Effector memory CD8-positive, alpha-beta T cell (primary cell): ENCODE data around the gene KDM3A.

ENCODE experiments used
- ATAC-seq: fragments of 150-1000 bp; cut with Tn5 transposase; replicated peaks from 2 replicates; pipeline ENCODE4 v1.10.0; 2021; ENCODE audit warnings: mild to moderate bottlenecking, moderate library complexity
- DNase-seq, 3 experiments: peaks; one replicate each; pipeline ENCODE4 v3.0.0; 2021
- H3K27ac Mint-ChIP-seq, 2 donors: one replicate each; pipeline ENCODE4 v1.8.0; 2022; ENCODE audit warnings: mild to moderate bottlenecking in 2 of 2, mixed read lengths in 2 of 2, moderate library complexity in 2 of 2
- H3K27me3 Mint-ChIP-seq, 2 donors: one replicate each; pipeline ENCODE4 v1.8.0; 2022; ENCODE audit warnings: mixed read lengths in 2 of 2
- H3K36me3 Mint-ChIP-seq: one replicate; pipeline ENCODE4 v1.8.0; 2022; ENCODE audit warnings: mild to moderate bottlenecking, moderate library complexity, mixed read lengths; ENCODE audit not compliant: insufficient read depth
- H3K4me1 Mint-ChIP-seq, 2 donors: one replicate each; pipeline ENCODE4 v1.8.0; 2022; ENCODE audit warnings: low read depth in 2 of 2, mixed read lengths in 2 of 2
- H3K4me3 Mint-ChIP-seq, 2 donors: one replicate each; pipeline ENCODE4 v1.8.0; 2022; ENCODE audit warnings: mild to moderate bottlenecking in 2 of 2, mixed read lengths in 2 of 2, moderate library complexity in 2 of 2
- H3K9me3 Mint-ChIP-seq, 2 donors: one replicate each; pipeline ENCODE4 v1.8.0; 2022; ENCODE audit warnings: mixed read lengths in 2 of 2
- total RNA-seq, 9 experiments: gene quantifications; one replicate each; lab custom pipeline; 2026; lab: John Stamatoyannopoulos, UW

Gene KDM3A, protein sequence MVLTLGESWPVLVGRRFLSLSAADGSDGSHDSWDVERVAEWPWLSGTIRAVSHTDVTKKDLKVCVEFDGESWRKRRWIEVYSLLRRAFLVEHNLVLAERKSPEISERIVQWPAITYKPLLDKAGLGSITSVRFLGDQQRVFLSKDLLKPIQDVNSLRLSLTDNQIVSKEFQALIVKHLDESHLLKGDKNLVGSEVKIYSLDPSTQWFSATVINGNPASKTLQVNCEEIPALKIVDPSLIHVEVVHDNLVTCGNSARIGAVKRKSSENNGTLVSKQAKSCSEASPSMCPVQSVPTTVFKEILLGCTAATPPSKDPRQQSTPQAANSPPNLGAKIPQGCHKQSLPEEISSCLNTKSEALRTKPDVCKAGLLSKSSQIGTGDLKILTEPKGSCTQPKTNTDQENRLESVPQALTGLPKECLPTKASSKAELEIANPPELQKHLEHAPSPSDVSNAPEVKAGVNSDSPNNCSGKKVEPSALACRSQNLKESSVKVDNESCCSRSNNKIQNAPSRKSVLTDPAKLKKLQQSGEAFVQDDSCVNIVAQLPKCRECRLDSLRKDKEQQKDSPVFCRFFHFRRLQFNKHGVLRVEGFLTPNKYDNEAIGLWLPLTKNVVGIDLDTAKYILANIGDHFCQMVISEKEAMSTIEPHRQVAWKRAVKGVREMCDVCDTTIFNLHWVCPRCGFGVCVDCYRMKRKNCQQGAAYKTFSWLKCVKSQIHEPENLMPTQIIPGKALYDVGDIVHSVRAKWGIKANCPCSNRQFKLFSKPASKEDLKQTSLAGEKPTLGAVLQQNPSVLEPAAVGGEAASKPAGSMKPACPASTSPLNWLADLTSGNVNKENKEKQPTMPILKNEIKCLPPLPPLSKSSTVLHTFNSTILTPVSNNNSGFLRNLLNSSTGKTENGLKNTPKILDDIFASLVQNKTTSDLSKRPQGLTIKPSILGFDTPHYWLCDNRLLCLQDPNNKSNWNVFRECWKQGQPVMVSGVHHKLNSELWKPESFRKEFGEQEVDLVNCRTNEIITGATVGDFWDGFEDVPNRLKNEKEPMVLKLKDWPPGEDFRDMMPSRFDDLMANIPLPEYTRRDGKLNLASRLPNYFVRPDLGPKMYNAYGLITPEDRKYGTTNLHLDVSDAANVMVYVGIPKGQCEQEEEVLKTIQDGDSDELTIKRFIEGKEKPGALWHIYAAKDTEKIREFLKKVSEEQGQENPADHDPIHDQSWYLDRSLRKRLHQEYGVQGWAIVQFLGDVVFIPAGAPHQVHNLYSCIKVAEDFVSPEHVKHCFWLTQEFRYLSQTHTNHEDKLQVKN (N-terminal part only)
- total RNA-seq = 77.5 to 341 (median 216) reads per million in 9 experiments

DNA sequence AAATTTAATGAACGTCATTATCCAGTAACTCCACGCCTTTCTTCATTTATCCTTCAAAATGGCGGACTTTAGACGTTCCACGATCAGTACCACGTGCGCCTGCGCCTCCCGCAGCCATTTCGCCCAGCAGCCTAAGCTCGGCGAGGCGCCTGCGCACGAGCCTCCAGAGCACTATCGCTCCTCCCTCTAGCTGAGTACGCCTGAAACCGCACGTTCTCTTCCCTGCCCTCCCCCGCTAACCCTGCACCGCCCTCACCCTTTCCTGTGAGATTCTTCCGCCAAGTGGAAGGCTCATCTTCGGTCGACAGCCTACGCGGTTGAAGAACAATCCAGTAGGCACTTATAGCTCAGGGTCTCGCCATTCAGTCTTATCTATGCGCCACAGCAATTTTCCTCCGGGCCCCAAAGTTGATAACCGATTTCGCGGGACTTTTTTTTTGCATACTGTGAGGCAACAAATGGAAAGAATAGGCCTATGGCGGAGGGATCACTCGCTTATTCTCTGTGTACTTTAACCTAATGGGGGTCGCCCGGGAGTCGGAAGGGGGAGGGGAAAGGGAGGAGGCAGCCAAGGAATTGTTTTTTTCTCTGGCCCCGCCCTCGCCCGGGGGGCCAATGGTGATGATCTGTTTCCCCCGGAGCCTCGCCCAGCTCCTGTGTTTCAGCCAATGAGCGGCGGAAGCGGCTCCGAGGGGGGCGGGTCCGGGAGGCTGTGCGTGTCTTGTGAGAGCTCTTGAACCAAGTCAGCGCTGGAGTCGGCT lies at the start of gene KDM3A:
TSS of gene KDM3A (plus strand) at position 741 of the 761 bp plus-strand sequence. CDS start 677 bp downstream, outside the sequence.
- no peaks in the 10 kb centered on the region for H3K27me3 Mint-ChIP-seq
- peaks cover 29 to 38% of the 10 kb centered on the region in 2 donors for H3K4me1 Mint-ChIP-seq
- H3K36me3 Mint-ChIP-seq = peaks cover 43% of the 10 kb centered on the region
- ATAC-seq (peak; percentile 78), DNase-seq (peak; percentile 98 to 99 (median 99))
- H3K27ac Mint-ChIP-seq = peak within 1 kb of the TSS; percentile 92 to 97
- H3K9me3 Mint-ChIP-seq = peaks cover 0 to 1% of the 10 kb centered on the region in 2 donors
- peak within 1 kb of the TSS; percentile 93 to 94 for H3K4me3 Mint-ChIP-seq

DNA sequence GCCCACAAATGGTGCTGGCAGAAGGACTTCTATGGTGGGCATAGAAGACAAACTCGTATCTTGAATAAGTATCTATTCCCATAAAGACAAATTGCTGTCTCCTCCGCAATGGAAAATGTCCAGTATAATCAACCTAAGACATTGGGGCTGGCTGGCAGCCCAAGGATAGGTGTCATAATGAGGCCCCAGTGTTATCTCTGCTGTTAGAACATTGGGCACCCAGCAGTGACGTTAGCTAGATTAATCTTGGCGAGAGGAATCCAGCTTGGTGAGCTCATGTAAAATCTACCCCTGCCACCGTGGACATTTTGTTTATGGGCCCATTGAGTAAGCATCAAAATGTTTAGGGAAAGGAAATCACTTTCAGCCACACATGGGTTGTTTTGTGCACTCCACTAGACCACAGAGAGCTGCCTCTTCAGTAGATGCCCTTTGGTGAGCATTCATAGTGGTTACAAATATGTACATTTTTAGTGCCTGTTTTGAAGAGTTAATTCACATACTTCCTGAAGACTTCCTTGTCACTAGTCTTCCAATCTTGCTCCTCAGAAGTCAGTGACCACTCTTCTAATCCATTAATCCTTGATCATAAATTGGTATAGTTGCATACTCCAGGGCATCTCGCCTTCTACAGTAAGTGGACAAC lies 48.2 kb upstream of the KDM3A start:
- Mint-ChIP-seq H3K27ac (peak overlapping the region in 1 of 2 donors; percentile 46), H3K36me3 (no peaks in the 10 kb centered on the region)

GRCh38 chr2:86393521-86394491 lies 47.4 kb upstream of the KDM3A start:
- H3K9me3 Mint-ChIP-seq = peaks cover 0 to 1% of the 10 kb centered on the region in 2 donors
- peaks cover 42 to 72% of the 10 kb centered on the region in 2 donors for H3K27me3 Mint-ChIP-seq
- no peaks in the 10 kb centered on the region for H3K4me1 Mint-ChIP-seq
- no peak overlapping the region for H3K4me3 Mint-ChIP-seq
- ATAC-seq = no peak
- no peaks in the 10 kb centered on the region for H3K36me3 Mint-ChIP-seq
- no peak for DNase-seq
- peak overlapping the region in 1 of 2 donors; percentile 46 for H3K27ac Mint-ChIP-seq

More for the DNA sequence above, 48.2 kb upstream of the KDM3A start:
- Mint-ChIP-seq H3K4me3 (no peak overlapping the region), H3K9me3 (peaks cover 0 to 1% of the 10 kb centered on the region in 2 donors), H3K27me3 (peaks cover 39 to 64% of the 10 kb centered on the region in 2 donors), H3K4me1 (no peaks in the 10 kb centered on the region)
- ATAC-seq = no peak
- DNase-seq = no peak

GRCh38 chr2:86396291-86396785 lies 44.8 kb upstream of the KDM3A start:
- Mint-ChIP-seq H3K4me3 (no peak overlapping the region), H3K27me3 (peaks cover 46 to 81% of the 10 kb centered on the region in 2 donors), H3K27ac (no peak overlapping the region), H3K36me3 (no peaks in the 10 kb centered on the region), H3K4me1 (no peaks in the 10 kb centered on the region), H3K9me3 (peaks cover 0 to 1% of the 10 kb centered on the region in 2 donors)
- ATAC-seq = peak; percentile 31
- no peak for DNase-seq

DNA sequence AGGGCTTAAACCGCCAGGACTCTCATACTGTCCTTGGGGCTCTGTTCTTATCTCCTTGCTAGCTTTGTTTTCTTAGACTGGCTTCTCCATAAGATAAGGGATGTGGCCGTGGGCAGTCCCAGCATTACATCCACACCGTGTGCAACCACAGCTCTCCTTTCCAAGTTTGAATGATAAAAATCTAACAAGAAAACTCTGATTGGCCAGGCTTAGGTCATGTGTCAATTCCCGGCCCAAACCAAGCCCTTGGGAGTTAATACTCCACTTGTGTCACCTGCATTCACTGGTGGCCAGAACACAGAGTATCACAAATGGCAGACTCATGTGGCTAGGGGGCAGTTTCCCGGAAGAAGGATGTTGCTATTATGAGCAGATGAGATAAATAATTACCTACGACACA lies 43.2 kb upstream of the KDM3A start:
- H3K4me3 Mint-ChIP-seq = no peak overlapping the region

DNA sequence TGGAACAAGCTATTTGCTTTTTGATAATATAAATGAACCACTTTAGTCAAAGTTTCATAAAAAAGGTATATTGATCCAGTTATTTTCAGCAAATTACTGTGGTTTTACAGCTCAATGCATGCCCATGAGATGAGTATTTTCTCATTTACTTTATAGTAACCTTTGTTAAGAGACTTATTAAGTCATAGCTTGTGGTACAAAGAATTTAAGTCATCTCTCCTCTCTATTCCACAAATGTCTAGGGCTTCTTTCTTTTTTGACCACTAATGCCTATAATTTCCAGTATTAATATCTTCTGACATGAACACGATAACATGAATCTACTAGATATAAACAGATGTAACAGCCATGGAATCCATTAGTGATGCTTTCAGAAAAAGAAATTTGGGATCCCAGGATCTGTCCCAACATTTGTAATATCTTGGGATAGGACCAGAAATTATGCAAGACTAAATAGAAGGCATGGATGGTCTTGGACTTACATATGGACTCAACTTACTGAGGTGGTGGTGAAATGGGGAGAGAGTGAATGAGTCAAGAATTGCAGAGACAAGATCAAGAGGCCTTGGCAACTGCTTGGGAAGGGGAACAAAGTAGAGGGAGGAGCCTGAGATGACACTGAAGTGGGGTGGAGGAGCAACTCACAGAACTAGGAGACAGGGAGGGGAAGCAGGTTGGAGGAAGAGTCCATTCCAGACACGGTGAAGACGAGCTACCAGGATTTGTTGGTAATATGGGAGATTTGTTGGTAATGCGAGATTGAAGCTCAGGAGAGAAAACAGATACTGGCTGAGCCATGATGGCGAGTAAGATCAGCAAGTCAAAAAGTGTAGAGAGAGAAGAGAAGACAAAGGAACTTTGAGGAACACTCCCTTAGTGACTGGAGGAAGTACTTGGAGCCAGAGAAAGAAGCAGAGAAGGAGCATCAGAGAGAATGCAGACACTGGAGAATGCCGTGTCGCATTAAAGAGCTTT lies 42.4 kb upstream of the KDM3A start:
- peaks cover 42 to 68% of the 10 kb centered on the region in 2 donors for H3K27me3 Mint-ChIP-seq
- H3K36me3 Mint-ChIP-seq = no peaks in the 10 kb centered on the region
- H3K4me3 Mint-ChIP-seq = no peak overlapping the region
- no peak for DNase-seq
- H3K4me1 Mint-ChIP-seq = no peaks in the 10 kb centered on the region
- H3K27ac Mint-ChIP-seq = no peak overlapping the region
- no peaks in the 10 kb centered on the region for H3K9me3 Mint-ChIP-seq
- no peak for ATAC-seq

More for the DNA sequence above, 43.2 kb upstream of the KDM3A start:
- H3K4me1 Mint-ChIP-seq = no peaks in the 10 kb centered on the region
- H3K36me3 Mint-ChIP-seq = no peaks in the 10 kb centered on the region
- no peaks in the 10 kb centered on the region for H3K9me3 Mint-ChIP-seq
- no peak for DNase-seq
- no peak for ATAC-seq
- H3K27ac Mint-ChIP-seq = no peak overlapping the region
- H3K27me3 Mint-ChIP-seq = peaks cover 37 to 69% of the 10 kb centered on the region in 2 donors

DNA sequence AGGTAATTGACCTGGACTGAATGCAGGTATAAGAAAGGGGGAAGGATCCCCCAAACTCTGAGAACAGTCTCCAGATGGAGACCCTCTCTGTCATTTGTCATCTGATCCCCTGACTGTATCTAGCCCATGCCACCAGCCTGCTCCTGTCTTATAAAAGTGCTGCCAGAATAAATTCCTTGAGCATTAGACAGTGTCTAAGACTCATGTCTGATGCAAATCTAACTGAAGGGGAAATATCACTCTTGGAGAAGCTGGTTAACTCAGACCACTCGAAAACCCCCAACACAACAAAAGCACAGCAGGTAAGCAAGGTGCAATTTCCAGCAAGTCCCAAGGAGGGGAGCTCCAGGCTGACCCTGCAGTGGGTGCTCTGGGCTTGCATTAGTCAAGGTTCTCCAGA lies 40.9 kb upstream of the KDM3A start:
- DNase-seq = no peak
- Mint-ChIP-seq H3K4me3 (no peak overlapping the region), H3K27ac (no peak overlapping the region), H3K4me1 (no peaks in the 10 kb centered on the region), H3K27me3 (peaks cover 38 to 62% of the 10 kb centered on the region in 2 donors), H3K9me3 (no peaks in the 10 kb centered on the region), H3K36me3 (no peaks in the 10 kb centered on the region)
- ATAC-seq = no peak

GRCh38 chr2:86410581-86410980 lies 30.6 kb upstream of the KDM3A start:
- Mint-ChIP-seq H3K9me3 (no peaks in the 10 kb centered on the region), H3K27ac (no peak overlapping the region), H3K4me3 (no peak overlapping the region), H3K27me3 (peaks cover 44 to 55% of the 10 kb centered on the region in 2 donors), H3K36me3 (no peaks in the 10 kb centered on the region), H3K4me1 (no peaks in the 10 kb centered on the region)
- no peak for DNase-seq
- ATAC-seq = no peak

DNA sequence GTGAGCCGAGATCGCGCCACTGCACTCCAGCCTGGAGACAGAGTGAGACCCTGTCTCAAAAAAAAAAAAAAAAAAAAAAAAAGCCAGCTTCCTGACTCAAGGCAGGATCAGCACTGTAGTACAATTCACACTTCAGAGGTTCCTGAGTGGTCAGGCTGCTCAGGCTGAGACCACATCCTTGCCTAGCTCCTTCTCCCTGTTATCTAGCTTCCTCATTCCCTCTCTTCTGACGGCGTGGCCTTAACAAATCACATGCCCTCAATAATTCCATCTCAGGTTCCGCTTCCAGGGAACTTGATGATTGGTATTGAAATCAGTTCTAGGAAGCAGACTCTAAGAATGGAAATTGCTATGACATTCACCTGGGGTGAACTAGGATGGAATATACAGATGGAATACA lies 29.8 kb upstream of the KDM3A start:
- Mint-ChIP-seq H3K4me3 (no peak overlapping the region), H3K36me3 (no peaks in the 10 kb centered on the region), H3K4me1 (no peaks in the 10 kb centered on the region), H3K27ac (no peak overlapping the region), H3K27me3 (peaks cover 48 to 55% of the 10 kb centered on the region in 2 donors), H3K9me3 (no peaks in the 10 kb centered on the region)
- DNase-seq = no peak
- no peak for ATAC-seq

DNA sequence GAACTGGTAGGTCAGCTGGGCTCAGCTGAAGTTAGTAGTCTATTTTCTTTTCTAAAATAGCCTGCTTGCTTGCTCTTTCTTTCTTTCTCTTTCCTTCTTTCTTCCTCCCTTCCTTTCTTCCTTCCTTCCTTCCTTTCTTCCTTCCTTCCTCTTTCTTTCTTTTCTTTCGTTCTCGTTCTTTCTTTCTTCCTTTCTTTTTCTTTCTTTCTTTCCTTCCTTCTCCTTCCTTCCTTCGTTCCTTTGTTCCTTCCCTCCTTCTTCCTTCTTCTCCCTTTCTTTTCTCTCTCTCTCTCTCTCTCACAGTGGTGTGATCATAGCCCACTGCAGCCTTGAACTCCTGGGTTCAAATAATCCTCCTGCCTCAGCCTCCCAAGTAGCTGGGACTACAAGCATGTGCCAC lies 29.2 kb upstream of the KDM3A start:
- Mint-ChIP-seq H3K36me3 (no peaks in the 10 kb centered on the region), H3K27me3 (peaks cover 48 to 55% of the 10 kb centered on the region in 2 donors), H3K4me3 (no peak overlapping the region), H3K27ac (no peak overlapping the region), H3K4me1 (no peaks in the 10 kb centered on the region), H3K9me3 (no peaks in the 10 kb centered on the region)
- ATAC-seq (no peak), DNase-seq (no peak)
